SW480 (cell line): ENCODE results near the gene MSANTD7.
"Not testable (repeated sequence)": the region's sequence is repeated elsewhere in the genome, so short reads cannot be mapped to it uniquely, and the experiment has no call there.

Source experiments
- DNase-seq: peaks from one replicate; pipeline ENCODE4 v3.0.0-alpha.2; 2016; ENCODE audit warnings: low spot score

MSANTD7 gene

GRCh38 chr10:14837757-14838581 lies at the start of gene MSANTD7, which contains the start of the genes CDNF and HSPA14:
Gene MSANTD7 (plus strand): TSS chr10:14838306. CDS start chr10:14842285, 3,979 bp downstream.
Gene CDNF (minus strand): TSS chr10:14838037. CDS start chr10:14837946, 91 bp downstream.
Gene HSPA14 (plus strand): TSS chr10:14838306. CDS start chr10:14838403, 97 bp downstream.
- peak; percentile 97 for DNase-seq

- DNase-seq = no peak
These were observed 39.5 kb upstream of the MSANTD7 start for GRCh38 chr10:14798636-14799035.

- no peak for DNase-seq
These were observed 37.7 kb upstream of the MSANTD7 start for GRCh38 chr10:14800397-14800796.

GRCh38 chr10:14801723-14802122 lies 36.4 kb upstream of the MSANTD7 start:
- no peak for DNase-seq

GRCh38 chr10:14803827-14804226 lies 34.3 kb upstream of the MSANTD7 start:
- no peak for DNase-seq

GRCh38 chr10:14806318-14806717 lies 31.8 kb upstream of the MSANTD7 start:
- no peak for DNase-seq

GRCh38 chr10:14810969-14811953 lies 26.8 kb upstream of the MSANTD7 start:
- no peak for DNase-seq

- peak; percentile 9 for DNase-seq
These were observed 25.8 kb upstream of the MSANTD7 start for GRCh38 chr10:14812271-14812670.

- DNase-seq = no peak
These were observed 22.4 kb upstream of the MSANTD7 start for GRCh38 chr10:14815681-14816080.

- DNase-seq = not testable (repeated sequence)
These were observed 21.4 kb upstream of the MSANTD7 start for GRCh38 chr10:14816717-14817116.

GRCh38 chr10:14820010-14820774 lies 17.9 kb upstream of the MSANTD7 start:
- DNase-seq = no peak

- no peak for DNase-seq
These were observed 17.3 kb upstream of the MSANTD7 start for GRCh38 chr10:14820775-14821154.

GRCh38 chr10:14821635-14822375 lies 16.3 kb upstream of the MSANTD7 start:
- no peak for DNase-seq

- peak; percentile 34 for DNase-seq
These were observed 15.0 kb upstream of the MSANTD7 start for GRCh38 chr10:14822879-14823755.

GRCh38 chr10:14823966-14824365 lies 14.1 kb upstream of the MSANTD7 start:
- no peak for DNase-seq

GRCh38 chr10:14826076-14826829 lies 11.9 kb upstream of the MSANTD7 start:
- DNase-seq = no peak

- no peak for DNase-seq
These were observed 5.0 kb upstream of the MSANTD7 start for GRCh38 chr10:14833106-14833505.

GRCh38 chr10:14836208-14836607 lies 1.9 kb upstream of the MSANTD7 start:
- no peak for DNase-seq
